Activated CD4-positive, CD25-positive, alpha-beta regulatory T cell (primary cell): Measurements from ENCODE around the gene CCL5.

Experiments used
- DNase-seq, 4 experiments: peaks; one replicate each; lab custom pipeline; 2025; lab: John Stamatoyannopoulos, UW

The CCL5 gene

GRCh38 chr17:35879773-35880654, at the start of gene CCL5:
Gene CCL5, minus strand, starts transcription at chr17:35880360.
- peak in 1 of 4 experiments; percentile 6 for DNase-seq

DNA sequence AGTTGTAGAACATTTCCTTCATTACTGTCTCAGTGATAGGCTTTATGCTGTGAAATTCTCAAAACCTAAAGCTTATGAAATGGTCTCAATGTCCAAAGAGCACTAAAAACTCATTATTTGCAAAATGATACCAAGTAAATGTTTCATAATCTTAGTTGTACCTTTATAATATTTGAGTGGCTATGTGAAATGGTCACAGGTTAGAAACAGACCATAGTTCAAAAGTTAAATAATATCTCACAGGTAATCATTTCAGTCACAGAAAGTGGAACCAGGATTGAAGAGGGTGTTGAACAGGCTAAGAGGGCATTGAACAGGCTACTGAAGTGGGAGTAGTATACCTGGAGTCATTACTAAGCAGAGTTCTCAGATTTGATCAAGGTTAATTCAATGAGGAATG, 47.6 kb upstream of the CCL5 start:
- no peak for DNase-seq

DNA sequence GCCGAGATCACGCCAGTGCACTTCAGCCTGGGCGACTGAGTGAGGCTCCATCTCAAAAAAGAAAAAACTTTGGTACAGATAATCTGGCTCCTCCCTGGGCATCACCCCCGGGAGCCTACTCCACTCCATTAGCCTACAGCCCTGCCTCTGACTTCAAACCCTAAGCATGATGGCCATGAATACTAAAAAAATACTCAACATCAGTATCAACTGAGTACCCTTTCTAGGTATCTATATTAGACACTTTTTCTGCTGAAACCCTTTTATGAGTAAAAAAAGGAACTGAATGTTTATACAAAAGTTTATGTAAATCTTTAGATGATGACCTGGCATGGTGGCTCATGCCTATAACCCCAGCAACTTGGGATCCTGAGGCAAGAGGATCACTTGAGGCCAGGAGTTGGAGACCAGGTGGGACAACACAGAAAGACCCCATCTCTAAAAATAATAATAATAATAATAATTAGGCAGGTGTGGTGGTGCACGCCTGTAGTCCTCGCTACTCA, 43.5 kb upstream of the CCL5 start:
- no peak for DNase-seq

DNA sequence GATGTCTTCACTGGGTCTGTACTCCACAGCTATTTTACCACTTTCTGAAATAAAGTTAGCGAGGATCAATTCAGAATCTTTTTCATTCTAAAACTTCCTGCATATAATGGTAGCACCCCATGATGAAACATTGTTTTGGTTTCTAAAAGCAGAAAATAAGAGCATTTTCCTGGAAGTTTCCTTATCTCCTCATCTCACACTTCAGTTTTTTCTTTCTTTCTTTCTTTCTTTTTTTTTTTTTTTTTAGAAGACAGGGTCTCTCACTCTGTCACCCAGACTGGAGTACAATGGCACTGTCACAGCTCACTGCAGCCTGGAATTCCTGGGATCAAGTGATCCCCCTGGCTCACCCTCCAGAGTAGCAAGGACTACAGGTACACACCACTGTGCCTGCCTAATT, 40.1 kb upstream of the CCL5 start:
- DNase-seq, result no peak

DNA sequence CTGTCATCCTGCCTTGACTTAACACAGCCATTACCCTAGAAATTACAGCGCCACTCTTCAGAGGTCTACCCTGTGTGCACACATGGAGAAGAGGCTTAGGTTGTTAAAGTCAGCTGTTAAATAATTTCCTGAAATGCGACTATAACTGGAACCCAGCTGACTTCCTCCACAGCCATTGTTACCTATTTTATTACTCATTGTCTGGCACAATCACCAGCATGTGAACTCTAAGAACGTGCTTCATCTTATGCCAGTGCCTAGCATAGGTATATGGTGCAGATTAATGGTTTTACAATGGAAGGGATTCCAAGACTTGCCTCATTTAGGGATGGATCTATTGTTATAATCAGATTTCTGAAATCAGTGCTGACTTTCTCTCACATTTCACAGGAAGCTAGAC, 38.5 kb upstream of the CCL5 start:
- no peak for DNase-seq

- no peak for DNase-seq
These were observed 37.5 kb upstream of the CCL5 start for GRCh38 chr17:35917519-35918213.

DNA sequence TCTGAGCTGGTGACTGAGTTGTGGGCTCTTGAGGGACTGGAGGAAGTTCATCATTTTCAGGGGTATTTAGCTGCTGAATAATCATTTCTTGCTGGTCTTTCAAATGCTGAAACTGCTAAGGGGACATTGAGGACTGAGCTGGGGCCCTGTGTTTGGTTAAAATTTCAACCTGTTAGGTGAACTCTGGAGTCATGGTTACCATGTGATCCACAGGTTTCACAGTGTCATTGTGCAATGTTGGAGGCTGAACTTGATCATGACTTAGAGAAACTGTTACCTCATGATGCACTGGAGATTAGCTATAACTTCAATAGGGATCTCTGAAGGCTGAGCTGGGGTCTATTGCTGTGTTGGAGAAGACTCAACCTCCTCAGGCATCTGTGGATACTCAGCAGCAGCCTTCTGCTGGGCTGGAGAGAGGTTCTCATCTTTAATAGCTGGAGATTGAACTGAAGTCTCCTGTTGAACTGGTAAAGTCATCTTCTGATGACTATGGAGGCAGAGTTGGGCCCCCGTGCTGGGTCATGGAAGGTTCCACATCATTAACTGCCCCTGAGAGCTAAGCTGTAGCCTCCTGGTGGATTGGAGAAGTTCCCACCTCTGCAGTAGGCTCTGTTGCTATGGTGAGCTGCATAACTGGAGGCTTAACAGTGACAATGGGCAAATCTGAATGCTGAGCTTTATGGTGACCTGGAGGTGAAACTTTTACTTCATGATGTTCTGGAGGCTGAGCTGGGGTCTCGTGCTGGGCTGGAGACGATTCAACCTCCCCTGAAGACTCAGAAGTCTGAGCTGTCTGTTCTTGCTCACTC, 35.2 kb upstream of the CCL5 start:
- no peak for DNase-seq

- no peak for DNase-seq
These were observed 34.2 kb upstream of the CCL5 start for GRCh38 chr17:35914354-35914753.

- DNase-seq, result no peak
These were observed 33.4 kb upstream of the CCL5 start for GRCh38 chr17:35913609-35914008.

DNA sequence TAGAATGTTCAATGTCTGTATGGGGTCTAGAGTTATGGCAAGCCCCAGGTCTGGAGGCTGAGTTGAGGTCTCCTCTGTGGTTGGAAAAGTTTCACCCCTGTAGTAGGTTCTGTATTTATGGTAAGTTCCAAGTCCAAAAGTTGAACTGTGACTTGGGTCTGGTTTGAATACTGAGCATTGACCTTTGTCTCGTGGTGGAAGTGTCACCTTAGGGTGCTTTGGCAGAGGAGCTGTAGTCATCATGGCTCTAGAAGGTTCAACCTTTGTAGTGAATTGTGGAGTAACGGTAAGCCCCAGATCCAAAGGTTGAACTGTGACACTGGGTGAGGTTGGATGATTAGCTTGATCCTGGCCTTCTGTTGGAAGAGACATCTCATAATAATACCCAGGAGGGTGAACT, 32.8 kb upstream of the CCL5 start:
- no peak for DNase-seq

- DNase-seq, result no peak
These were observed 32.3 kb upstream of the CCL5 start for GRCh38 chr17:35912339-35912912.

DNA sequence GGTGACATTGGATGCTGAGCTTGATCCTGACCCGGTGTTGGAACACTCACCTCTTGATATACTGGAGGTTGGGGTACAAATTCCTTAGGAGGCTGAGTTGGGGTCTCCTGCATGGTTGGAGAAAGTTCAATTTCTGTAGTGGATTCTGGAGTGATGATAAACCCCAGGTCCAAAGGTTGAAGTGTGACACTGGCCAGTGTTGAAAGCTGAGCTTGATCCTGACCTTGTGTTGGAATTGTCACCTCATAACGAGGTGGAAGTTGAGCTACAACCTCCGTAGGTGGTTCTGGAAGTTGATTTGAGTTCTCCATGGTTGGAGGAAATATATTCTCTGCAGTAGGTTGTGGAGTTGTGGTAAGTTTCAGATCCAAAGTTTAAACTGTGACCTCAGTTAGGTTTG, 29.2 kb upstream of the CCL5 start:
- no peak for DNase-seq

- no peak for DNase-seq
These were observed 27.5 kb upstream of the CCL5 start for GRCh38 chr17:35907691-35908090.

DNA sequence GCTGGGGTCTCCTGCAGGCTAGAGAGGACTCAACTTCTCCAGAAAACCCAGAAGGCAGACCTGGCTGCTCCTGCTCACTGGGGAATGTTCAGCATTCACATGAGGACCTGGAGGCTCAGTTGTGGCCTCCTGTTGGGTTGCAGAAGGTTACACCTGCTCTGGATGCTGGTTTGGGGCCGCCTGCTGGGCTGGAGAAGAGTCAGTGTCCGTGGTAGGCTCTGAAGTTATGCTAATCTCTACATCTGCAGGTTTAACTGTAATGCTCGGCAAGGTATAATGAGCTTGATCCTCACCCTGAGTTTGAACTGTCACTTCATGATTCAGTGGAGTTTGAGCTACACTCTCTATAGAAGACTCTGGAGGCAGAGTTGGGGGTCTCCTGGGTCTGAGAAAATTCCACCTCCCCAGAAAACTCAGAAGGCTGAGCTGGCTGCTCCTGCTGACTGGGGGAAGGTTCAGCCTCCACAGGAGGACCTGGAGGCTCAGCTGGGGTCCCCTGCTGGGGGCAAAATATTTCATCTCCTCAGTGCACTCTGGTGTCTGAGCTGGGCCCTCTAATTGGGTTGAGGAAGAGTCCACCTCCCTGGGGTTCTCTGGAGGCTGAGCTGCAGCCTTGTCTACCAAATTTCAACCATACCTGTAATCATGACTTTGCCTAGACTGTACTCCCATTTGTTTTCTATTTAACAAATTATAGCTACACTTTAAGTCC, 26.9 kb upstream of the CCL5 start:
- no peak for DNase-seq

DNA sequence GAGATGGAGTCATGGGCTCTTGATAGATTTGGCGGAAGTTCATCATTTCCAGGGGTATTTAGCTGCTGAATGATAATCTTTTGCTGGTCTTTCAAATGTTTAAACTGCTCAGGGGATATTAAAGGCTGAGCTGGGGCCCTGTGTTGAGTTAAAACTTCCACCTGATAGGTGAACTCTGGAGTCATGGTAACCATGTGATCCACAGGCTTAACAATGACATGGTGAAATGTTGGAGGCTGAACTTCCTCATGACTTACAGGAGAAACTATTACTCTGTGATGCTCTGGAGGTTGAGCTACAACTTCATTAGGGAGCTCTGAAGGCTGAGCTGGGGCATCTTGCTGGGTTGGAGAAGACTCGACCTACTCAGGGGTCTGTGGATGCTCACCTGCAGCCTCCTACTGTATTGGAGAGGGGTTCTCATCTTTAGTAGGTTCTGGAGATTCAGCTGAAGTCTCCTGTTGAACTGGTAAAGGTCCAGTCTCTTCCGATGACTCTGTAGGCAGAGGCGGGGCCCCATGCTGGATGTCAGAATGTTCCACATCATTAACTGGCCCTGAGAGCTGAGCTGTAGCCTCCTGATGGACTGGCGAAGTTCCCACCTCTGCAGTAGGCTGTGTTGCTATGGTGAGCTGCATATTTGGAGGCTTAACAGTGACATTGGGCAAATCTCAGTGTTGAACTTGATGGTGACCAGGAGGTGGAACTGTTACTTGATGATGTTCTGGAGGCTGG, 26.2 kb upstream of the CCL5 start:
- DNase-seq, result no peak

DNA sequence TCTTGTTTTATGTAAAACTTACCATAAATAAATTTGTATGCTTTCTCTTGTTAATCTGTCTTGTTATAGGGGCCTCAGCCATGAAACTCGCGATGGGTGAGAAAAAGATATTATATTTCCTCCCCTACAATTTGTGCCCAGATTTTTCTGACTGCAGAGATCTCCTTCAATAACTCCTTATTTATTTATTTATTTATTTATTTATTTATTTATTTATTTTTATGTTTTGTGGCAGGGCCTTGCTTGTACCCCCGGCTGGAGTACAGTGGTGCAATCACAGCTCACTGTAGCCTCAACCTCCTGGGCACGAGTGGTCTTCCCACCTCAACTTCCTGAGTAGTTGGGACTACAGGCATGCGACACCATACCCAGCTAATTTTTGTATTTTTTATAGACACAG, 23.3 kb upstream of the CCL5 start:
- no peak for DNase-seq

GRCh38 chr17:35901631-35902175, 21.5 kb upstream of the CCL5 start:
- no peak for DNase-seq

DNA sequence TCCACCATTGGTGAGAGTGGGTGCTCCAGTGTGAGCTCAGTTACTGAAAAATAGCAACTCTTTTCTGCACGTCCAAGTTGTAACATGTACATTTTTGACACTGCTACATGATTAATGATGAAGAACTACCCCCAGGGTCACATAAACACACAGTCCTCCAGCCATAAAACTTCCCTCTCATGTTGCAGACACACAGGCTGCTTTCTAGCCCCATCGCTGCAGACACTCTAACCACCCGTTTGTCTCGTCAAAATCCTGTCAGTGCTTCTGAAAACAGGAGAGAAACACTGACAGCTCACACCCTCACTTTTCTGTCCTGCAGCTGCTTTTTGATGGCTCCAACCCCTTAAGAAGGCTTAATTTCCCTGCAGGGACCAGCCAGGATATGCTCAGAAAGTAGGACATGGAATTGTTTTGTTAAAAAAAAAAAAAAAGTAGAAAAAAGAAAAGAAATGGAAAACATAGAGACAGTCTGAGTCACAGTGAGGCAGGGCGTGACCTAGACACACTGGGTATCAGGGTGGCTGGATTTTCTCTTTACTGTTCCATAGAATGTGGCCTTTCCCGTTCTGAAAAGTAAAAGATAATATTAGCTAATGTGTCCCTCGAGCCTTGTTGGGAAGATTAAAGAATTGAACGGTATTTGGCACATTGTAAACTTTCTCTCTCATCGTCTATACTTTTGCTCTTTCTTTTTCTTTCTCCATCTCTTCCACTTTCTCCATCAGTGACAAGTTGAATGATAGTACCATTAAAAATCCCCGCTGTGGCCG, 20.7 kb upstream of the CCL5 start:
- DNase-seq, result no peak

GRCh38 chr17:35900280-35900679, 20.1 kb upstream of the CCL5 start:
- DNase-seq, result no peak
